Measurements from ENCODE around the gene ARHGEF37. TPM values are rescaled to one million over a fixed set of nuclear protein-coding genes. Genes with fewer than 3 reads are reported as not detected.
A peak's percentile ranks its signal among the peaks of the same experiment; 100 is the strongest.

The ARHGEF37 gene
- total RNA-seq, 1 experiment from 2014 or later, result 0.42 TPM

DNA sequence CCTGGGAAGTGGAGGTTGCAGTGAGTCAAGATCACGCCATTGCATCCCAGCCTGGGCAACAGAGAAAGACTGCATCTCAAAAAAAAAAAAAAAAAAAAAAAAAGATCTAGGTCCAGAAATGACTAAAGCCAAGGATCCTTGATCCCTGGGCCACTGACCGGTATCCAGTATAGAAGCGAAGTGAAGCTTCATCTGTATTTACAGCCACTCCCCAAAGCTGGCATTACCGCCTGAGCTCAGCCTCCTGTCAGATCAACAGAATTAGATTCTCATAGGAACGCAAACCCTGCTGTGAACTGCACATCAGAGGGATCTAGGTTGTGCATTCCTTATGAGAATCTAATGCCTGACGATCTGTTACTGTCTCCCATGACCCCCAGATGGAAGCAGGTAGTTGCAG, 39.4 kb upstream of the ARHGEF37 start:
- H3K36me3 Mint-ChIP-seq (ENCODE audit: insufficient read depth in 1 of 3, low read depth in 3 of 3), result peaks cover 40 to 63% (median 60%) of the 10 kb centered on the region in 3 experiments; a peak in 6 of 7 replicates
- WGBS (ENCODE audit: extremely low coverage, insufficient read length, low lambda C conversion rate), result no CpG with 5 or more reads among the region's 6 CpGs

More for the DNA sequence above, 39.4 kb upstream of the ARHGEF37 start:
- Histone ChIP-seq H3K79me1 (ENCODE audit: insufficient read depth, low read depth, low read length, poor library complexity, severe bottlenecking) (peaks cover 3% of the 10 kb centered on the region), H3K56ac (ENCODE audit: insufficient read length, low read depth, low read length) (no peak overlapping the region), H3K23ac (ENCODE audit: insufficient read length, low read depth, low read length) (no peak overlapping the region), H2BK12ac (ENCODE audit: insufficient read length, low read depth, low read length) (no peak overlapping the region), H4K8ac (replicated peaks; ENCODE audit: insufficient read length, low read depth, low read length) (no peak overlapping the region), H3K9ac (ENCODE audit: extremely low read depth, insufficient read length, low read length) (no peak overlapping the region), H2BK20ac (ENCODE audit: low read depth, low read length, poor library complexity, severe bottlenecking) (no peak overlapping the region), H4K5ac (ENCODE audit: insufficient read length, low read depth, low read length) (no peak overlapping the region), H3K4ac (ENCODE audit: low read depth, low read length) (no peak overlapping the region), H4K20me1 (ENCODE audit: control insufficient read depth, insufficient read depth, insufficient read length) (no peaks in the 10 kb centered on the region), H2BK5ac (ENCODE audit: insufficient read length, low read length) (no peak overlapping the region), H4K91ac (ENCODE audit: insufficient read length, low read depth, low read length) (no peak overlapping the region), H3T11ph (ENCODE audit: low read length) (no peak overlapping the region), H3K23me2 (ENCODE audit: insufficient read length, low read depth, low read length, poor library complexity, severe bottlenecking) (no peaks in the 10 kb centered on the region), H3K9me3 (ENCODE audit: control insufficient read depth, low read depth, low read length) (no peaks in the 10 kb centered on the region), H3K27me3 (ENCODE audit: insufficient read depth, low read length) (no peaks in the 10 kb centered on the region), H2BK120ac (ENCODE audit: low read depth, low read length, poor library complexity, severe bottlenecking) (no peak overlapping the region), H3K18ac (ENCODE audit: insufficient read length, low read depth, low read length) (no peak overlapping the region), H2AK5ac (ENCODE audit: insufficient read length, low read length) (no peak overlapping the region), H2BK15ac (ENCODE audit: low read depth, low read length) (no peak overlapping the region), H2AFZ (ENCODE audit: low read length) (no peak overlapping the region), H3K79me2 (ENCODE audit: insufficient read depth, low read length) (peaks cover 82% of the 10 kb centered on the region; the same call in 1 of the 2 replicates), H3K4me2 (ENCODE audit: insufficient read depth, insufficient read length, low read length) (no peak overlapping the region), H3K4me1 (ENCODE audit: insufficient read depth, low read length) (no peaks in the 10 kb centered on the region; the same call in 1 of the 2 replicates), H3K27ac (ENCODE audit: insufficient read length, low read depth, low read length) (no peak overlapping the region), H3K14ac (ENCODE audit: insufficient read depth, low read length) (no peak overlapping the region)
- Mint-ChIP-seq H3K4me3 (no peak overlapping the region), H3K4me1 (peaks cover 35 to 42% of the 10 kb centered on the region in 2 experiments), H3K27me3 (ENCODE audit: low read depth) (no peaks in the 10 kb centered on the region), H3K9me3 (no peaks in the 10 kb centered on the region; a peak in 1 of 5 replicates), H3K27ac (0 out of 7 replicates have a peak overlapping the region, but pooled peaks of 1 of the 3 experiments have one; percentile 70)
- DNase-seq, result no peak
- TF ChIP-seq, protein P1, sequence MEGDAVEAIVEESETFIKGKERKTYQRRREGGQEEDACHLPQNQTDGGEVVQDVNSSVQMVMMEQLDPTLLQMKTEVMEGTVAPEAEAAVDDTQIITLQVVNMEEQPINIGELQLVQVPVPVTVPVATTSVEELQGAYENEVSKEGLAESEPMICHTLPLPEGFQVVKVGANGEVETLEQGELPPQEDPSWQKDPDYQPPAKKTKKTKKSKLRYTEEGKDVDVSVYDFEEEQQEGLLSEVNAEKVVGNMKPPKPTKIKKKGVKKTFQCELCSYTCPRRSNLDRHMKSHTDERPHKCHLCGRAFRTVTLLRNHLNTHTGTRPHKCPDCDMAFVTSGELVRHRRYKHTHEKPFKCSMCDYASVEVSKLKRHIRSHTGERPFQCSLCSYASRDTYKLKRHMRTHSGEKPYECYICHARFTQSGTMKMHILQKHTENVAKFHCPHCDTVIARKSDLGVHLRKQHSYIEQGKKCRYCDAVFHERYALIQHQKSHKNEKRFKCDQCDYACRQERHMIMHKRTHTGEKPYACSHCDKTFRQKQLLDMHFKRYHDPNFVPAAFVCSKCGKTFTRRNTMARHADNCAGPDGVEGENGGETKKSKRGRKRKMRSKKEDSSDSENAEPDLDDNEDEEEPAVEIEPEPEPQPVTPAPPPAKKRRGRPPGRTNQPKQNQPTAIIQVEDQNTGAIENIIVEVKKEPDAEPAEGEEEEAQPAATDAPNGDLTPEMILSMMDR (conservative IDR thresholded peaks at IDR 0.05), result no peak
